ENCODE results near the gene NAXD.
"Not testable (repeated sequence)": the region's sequence is repeated elsewhere in the genome, so short reads cannot be mapped to it uniquely, and the experiment has no call there.

DNA sequence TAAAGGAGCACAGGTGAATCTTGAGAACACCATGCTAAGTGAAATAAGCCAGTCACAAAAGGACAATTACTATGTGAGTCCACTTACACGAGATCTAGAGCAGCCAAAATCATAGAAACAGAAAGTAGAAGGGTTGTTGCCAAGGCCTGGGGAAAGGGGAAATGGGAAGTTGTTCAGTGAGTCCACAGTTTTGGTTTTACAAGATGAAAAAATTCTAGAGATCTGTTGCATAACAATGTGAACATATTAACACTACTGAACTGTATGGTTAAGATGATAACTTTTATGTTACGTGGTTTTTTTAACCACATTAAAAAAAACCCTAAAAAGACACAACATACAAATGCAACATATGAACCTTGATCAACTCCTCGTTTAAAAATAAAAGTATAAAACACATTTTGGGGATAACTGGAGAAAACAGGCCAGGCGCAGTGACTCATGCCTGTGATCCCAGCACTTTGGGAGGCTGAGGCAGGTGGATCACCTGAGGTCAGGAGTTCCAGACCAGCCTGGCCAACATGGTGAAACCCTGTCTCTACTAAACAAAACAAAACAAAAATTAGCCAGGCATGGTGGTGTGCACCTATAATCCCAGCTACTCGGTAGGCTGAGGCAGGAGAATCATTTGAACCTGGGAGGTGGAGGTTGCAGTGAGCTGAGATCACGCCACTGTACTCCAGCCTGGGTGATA, 43.0 kb downstream of the NAXD start:
- TF ChIP-seq POLR2AphosphoS5 (IDR thresholded peaks at IDR 0.05): not testable (repeated sequence)
- TF ChIP-seq, protein P1, sequence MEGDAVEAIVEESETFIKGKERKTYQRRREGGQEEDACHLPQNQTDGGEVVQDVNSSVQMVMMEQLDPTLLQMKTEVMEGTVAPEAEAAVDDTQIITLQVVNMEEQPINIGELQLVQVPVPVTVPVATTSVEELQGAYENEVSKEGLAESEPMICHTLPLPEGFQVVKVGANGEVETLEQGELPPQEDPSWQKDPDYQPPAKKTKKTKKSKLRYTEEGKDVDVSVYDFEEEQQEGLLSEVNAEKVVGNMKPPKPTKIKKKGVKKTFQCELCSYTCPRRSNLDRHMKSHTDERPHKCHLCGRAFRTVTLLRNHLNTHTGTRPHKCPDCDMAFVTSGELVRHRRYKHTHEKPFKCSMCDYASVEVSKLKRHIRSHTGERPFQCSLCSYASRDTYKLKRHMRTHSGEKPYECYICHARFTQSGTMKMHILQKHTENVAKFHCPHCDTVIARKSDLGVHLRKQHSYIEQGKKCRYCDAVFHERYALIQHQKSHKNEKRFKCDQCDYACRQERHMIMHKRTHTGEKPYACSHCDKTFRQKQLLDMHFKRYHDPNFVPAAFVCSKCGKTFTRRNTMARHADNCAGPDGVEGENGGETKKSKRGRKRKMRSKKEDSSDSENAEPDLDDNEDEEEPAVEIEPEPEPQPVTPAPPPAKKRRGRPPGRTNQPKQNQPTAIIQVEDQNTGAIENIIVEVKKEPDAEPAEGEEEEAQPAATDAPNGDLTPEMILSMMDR (IDR thresholded peaks at IDR 0.05): not testable (repeated sequence)

All from transverse colon (tissue), 4 donors.